ENCODE measurements around the gene PTPRG. TPM values are rescaled to one million over a fixed set of nuclear protein-coding genes. Genes with fewer than 3 reads are reported as not detected.

PTPRG gene
- total RNA-seq, 3 donors from 2014 or later (not counting 1 experiment from before 2014, with no cell fraction given): 1.0 to 2.9 (median 2.5) TPM

GRCh38 chr3:61618871-61619270 is 57.5 kb downstream of the PTPRG start:
- H3K27me3 Mint-ChIP-seq (ENCODE audit: low read depth in 2 of 2): no peaks in the 10 kb centered on the region

GRCh38 chr3:61620073-61620472 is 58.7 kb downstream of the PTPRG start:
- Mint-ChIP-seq H3K27ac (no peak overlapping the region), H3K4me3 (no peak overlapping the region), H3K27me3 (ENCODE audit: low read depth in 2 of 2) (no peaks in the 10 kb centered on the region), H3K4me1 (no peaks in the 10 kb centered on the region), H3K36me3 (no peaks in the 10 kb centered on the region), H3K9me3 (peaks cover 0 to 5% of the 10 kb centered on the region in 2 donors)
- intact Hi-C loops (cut with micrococcal nuclease): no loop called here
- no peak for ATAC-seq
- H3K4me3 ChIP-seq (ENCODE audit: low read length): no peak overlapping the region
- no peaks in the 10 kb centered on the region for H3K9me3 ChIP-seq (ENCODE audit: control insufficient read depth, insufficient read depth, low read length)
- H3K4me1 ChIP-seq (ENCODE audit: control insufficient read depth, insufficient read depth, low read length): no peaks in the 10 kb centered on the region
- no peak for DNase-seq
- H3K27me3 ChIP-seq (ENCODE audit: control insufficient read depth, insufficient read depth, low read length): no peaks in the 10 kb centered on the region
- no peak overlapping the region for H3K27ac ChIP-seq (ENCODE audit: low read length)
- WGBS (ENCODE audit: insufficient coverage): 83% methylated on average over 5 of the region's 5 CpGs
- no peaks in the 10 kb centered on the region for H3K36me3 ChIP-seq (ENCODE audit: control insufficient read depth, insufficient read depth, low read length)
- no peak for TF ChIP-seq CTCF (IDR thresholded peaks at IDR 0.05)

More at GRCh38 chr3:61618871-61619270, 57.5 kb downstream of the PTPRG start:
- peaks cover 0 to 5% of the 10 kb centered on the region in 2 donors for H3K9me3 Mint-ChIP-seq
- H3K36me3 Mint-ChIP-seq: no peaks in the 10 kb centered on the region
- Histone ChIP-seq H3K27me3 (ENCODE audit: control insufficient read depth, insufficient read depth, low read length) (no peaks in the 10 kb centered on the region), H3K27ac (ENCODE audit: low read length) (no peak overlapping the region), H3K4me1 (ENCODE audit: control insufficient read depth, insufficient read depth, low read length) (no peaks in the 10 kb centered on the region), H3K4me3 (ENCODE audit: low read length) (no peak overlapping the region), H3K9me3 (ENCODE audit: control insufficient read depth, insufficient read depth, low read length) (no peaks in the 10 kb centered on the region), H3K36me3 (ENCODE audit: control insufficient read depth, insufficient read depth, low read length) (no peaks in the 10 kb centered on the region)
- H3K4me3 Mint-ChIP-seq: no peak overlapping the region
- 84% methylated on average over 6 of the region's 6 CpGs for WGBS (ENCODE audit: insufficient coverage)
- DNase-seq (no peak), ATAC-seq (no peak)
- no peaks in the 10 kb centered on the region for H3K4me1 Mint-ChIP-seq
- intact Hi-C loops (cut with micrococcal nuclease): no loop called here
- H3K27ac Mint-ChIP-seq: no peak overlapping the region
- TF ChIP-seq CTCF (IDR thresholded peaks at IDR 0.05): no peak

DNA sequence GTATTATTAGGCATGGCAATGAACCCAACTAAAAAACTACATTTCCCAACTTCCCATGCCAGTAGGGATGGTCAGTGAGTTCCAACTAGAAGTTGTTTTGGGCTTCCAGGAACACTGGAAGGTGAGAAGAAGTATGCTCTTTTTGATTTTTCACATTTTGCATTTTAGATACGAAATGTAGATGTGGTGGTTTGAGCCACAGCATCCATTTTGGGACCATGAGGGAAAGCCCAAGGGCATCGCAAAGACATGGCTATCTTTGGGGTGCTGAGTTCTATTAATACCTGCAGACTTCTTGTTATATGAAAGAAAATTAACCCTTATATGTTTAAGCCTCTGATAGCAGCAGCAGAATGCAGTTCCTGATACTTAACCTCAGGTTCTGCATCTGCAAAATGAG is 62.9 kb downstream of the PTPRG start:
- no peaks in the 10 kb centered on the region for H3K4me1 ChIP-seq (ENCODE audit: control insufficient read depth, insufficient read depth, low read length)
- H3K36me3 ChIP-seq (ENCODE audit: control insufficient read depth, insufficient read depth, low read length): no peaks in the 10 kb centered on the region
- intact Hi-C loops (cut with micrococcal nuclease): no loop called here
- H3K27ac ChIP-seq (ENCODE audit: low read length): no peak overlapping the region
- DNase-seq (no peak), ATAC-seq (no peak)
- H3K27me3 ChIP-seq (ENCODE audit: control insufficient read depth, insufficient read depth, low read length): no peaks in the 10 kb centered on the region
- Mint-ChIP-seq H3K9me3 (peaks cover 0 to 4% of the 10 kb centered on the region in 2 donors), H3K27ac (no peak overlapping the region), H3K4me3 (no peak overlapping the region), H3K4me1 (no peaks in the 10 kb centered on the region), H3K27me3 (ENCODE audit: low read depth in 2 of 2) (no peaks in the 10 kb centered on the region), H3K36me3 (no peaks in the 10 kb centered on the region)
- H3K9me3 ChIP-seq (ENCODE audit: control insufficient read depth, insufficient read depth, low read length): no peaks in the 10 kb centered on the region
- 96% methylated on average over 2 of the region's 2 CpGs for WGBS (ENCODE audit: insufficient coverage)
- no peak for TF ChIP-seq CTCF (IDR thresholded peaks at IDR 0.05)
- no peak overlapping the region for H3K4me3 ChIP-seq (ENCODE audit: low read length)

- no peaks in the 10 kb centered on the region for H3K4me1 Mint-ChIP-seq
- no peak overlapping the region for H3K4me3 ChIP-seq (ENCODE audit: low read length)
- no peaks in the 10 kb centered on the region for H3K9me3 ChIP-seq (ENCODE audit: control insufficient read depth, insufficient read depth, low read length)
- no peaks in the 10 kb centered on the region for H3K27me3 Mint-ChIP-seq (ENCODE audit: low read depth in 2 of 2)
- 92% methylated on average over 6 of the region's 7 CpGs for WGBS (ENCODE audit: insufficient coverage)
- peaks cover 0 to 4% of the 10 kb centered on the region in 2 donors for H3K9me3 Mint-ChIP-seq
- DNase-seq: no peak
- H3K36me3 ChIP-seq (ENCODE audit: control insufficient read depth, insufficient read depth, low read length): no peaks in the 10 kb centered on the region
- no peaks in the 10 kb centered on the region for H3K27me3 ChIP-seq (ENCODE audit: control insufficient read depth, insufficient read depth, low read length)
- no peak overlapping the region for H3K4me3 Mint-ChIP-seq
- intact Hi-C loops (cut with micrococcal nuclease): no loop called here
- ATAC-seq: no peak
- H3K27ac Mint-ChIP-seq: no peak overlapping the region
- no peak for TF ChIP-seq CTCF (IDR thresholded peaks at IDR 0.05)
- H3K4me1 ChIP-seq (ENCODE audit: control insufficient read depth, insufficient read depth, low read length): no peaks in the 10 kb centered on the region
- H3K27ac ChIP-seq (ENCODE audit: low read length): no peak overlapping the region
- no peaks in the 10 kb centered on the region for H3K36me3 Mint-ChIP-seq
These were observed 64.1 kb downstream of the PTPRG start for GRCh38 chr3:61625429-61625828.

Data from natural killer cell (primary cell).